OCI-M1 (cell line): Measurements from ENCODE around the gene DNAH2.
A peak's percentile ranks its signal among the peaks of the same experiment; 100 is the strongest.

Source experiments
- DNase-seq: peaks from one replicate; lab custom pipeline; 2025; lab: John Stamatoyannopoulos, UW

DNAH2 gene

DNA sequence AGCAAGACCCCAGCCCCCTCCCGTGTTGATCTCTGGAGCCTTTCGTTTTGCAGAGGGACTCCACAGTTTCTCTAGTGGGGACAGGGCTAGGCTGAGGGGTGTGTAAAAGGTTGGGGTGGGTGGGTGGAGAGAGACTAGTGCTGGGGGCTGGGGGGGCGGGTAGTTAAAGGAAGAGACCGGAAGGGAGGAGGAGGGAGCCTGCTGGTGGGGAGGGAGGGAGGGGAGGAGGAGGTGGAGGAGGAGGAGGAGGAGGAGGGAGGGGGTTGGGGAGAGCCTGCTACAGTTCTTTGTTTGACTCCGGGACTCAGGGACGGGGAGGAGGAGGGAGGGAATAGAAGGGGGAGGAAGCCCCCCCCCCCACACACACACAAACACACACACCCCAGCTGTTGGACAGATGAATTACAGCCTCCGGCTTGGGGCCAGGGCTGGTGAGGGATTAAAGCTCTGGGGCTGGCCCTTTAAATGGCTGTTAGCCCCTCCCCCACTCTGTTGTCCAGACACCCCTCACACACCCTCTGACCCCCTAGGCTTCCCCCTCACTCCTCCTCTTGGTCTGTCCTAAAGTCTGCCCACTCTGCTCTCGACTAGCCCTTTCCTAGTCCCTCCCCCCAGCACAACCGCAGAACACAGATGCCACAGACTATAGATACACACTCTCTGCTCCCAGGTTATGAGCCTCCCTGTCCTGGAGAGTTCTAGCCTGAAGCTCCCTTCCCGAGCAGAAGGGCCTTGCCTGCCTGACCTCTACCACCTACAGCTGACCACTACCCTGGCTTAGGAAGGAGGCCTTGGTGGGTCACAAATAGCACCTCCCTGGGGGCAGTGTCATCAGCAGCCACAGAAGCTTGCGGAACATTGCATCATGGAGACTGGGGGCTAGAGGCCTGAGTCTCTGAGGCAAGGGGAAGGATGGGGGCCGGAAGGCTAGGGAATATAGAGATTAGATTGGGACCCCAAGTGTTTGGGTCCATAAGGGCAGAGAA is 120.8 kb downstream of the DNAH2 start:
- peak; percentile 98 for DNase-seq

DNA sequence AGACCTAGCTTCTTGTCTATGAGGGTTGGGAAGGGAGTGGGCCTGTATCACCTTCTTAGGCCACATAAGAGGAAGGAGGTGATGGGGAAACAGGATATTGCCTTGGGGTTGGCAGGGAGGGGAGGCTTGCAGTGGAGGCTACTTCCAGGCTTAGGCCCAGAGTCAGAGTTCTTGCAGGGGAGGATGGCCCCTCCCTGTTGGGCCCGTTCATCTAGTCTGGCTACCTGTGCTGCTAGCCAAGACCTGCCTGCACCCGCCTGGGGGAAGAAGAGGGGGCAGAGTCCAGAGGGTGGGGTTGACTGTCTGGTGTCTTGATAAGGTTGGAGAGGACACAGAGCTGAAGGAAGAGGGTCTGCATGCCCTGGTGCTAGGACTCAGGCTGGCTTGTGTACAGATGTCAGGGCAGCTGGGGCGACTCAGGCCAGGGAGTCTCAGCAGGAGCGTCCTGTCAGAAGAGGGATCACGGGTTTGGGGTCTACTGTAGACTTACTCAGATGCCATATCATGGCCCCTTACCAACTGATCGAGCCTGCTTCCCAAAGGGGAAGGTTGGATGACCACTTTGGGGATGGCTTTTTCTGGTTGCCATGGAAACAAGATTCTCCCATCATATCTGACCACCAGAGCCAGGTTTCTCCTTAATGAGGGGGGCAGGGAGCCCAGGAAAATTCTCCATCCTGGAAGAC is 121.8 kb downstream of the DNAH2 start:
- peak; percentile 88 for DNase-seq

DNA sequence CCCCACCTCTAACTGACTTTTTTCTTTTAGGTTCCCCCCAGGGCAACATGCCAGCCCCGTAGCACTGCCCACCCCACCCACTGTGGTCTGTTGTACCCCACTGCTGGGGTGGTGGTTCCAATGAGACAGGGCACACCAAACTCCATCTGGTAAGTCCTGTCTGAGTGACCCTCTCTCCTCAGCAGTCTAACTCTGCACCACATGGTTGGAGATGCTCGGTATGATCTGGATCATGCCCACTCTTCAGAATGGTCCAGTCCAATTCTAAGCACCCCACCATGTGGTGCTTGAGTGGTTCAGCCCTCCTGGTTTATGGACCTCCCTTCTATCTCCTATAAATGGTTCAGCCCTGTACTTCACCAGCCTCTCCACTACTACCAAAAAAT is 122.3 kb downstream of the DNAH2 start:
- peak; percentile 91 for DNase-seq

DNA sequence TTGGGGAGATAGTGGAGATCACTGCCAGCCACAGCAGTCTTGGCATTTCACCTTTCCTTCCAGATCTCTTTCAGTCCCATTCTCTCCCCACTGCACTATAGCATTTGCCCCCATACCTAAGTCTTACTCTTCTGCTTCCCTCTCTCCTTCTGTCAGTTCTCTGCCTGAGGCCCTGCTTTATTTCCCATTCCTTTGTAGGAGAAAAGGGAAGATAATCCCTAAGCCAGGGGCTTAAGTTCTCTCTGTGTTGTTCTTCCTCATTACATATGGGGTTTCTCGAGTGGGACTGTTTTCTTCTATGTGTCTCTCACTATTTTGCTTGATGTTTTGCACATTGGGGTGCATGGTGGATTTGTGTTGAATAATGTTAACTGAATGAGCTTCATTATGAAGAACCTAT is 122.9 kb downstream of the DNAH2 start:
- DNase-seq, result no peak

DNA sequence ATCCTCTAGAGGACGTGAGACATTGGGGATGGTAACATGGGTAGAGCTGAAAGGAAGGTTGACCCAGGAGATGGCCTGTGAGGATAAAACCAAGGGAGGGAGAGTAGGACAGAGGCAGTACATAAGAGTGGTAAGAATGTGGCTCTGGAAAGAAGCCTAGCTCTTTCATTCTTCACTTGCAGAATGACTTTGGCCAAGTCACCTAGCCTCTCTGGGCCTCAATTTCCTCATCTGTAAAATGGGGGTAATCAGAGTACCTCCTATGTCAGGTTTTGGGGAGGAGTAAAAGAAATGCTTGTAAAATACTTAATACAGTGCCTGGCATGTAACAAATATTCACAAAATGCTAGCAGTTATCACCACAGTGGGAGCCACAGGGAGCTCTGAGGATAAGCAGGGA is 123.3 kb downstream of the DNAH2 start:
- no peak for DNase-seq

DNA sequence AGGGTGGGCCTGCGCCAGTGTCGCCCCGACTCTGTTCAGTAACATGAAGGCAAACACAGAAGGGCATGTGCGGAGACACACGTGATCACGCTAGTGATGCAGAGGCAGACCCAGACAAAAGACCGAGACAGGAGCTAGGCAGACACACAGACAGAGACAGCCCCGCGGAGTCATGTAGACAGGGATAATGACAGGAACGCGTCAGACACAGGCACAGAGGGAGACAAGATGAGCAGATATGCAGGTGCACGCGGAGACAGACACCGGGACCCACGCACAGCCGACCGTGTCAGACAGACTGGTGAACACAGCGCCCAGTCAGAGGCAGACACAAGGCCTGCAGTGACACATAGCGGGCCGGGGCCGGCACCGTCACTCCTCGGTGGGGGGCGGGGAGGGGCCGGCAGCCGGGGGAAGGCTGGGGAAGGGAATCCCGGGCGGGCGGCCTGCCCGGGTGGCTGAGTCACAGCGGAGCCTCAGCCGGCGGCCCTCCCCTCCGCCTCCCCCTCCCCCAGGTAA is 123.9 kb downstream of the DNAH2 start:
- DNase-seq, result peak; percentile 96

DNA sequence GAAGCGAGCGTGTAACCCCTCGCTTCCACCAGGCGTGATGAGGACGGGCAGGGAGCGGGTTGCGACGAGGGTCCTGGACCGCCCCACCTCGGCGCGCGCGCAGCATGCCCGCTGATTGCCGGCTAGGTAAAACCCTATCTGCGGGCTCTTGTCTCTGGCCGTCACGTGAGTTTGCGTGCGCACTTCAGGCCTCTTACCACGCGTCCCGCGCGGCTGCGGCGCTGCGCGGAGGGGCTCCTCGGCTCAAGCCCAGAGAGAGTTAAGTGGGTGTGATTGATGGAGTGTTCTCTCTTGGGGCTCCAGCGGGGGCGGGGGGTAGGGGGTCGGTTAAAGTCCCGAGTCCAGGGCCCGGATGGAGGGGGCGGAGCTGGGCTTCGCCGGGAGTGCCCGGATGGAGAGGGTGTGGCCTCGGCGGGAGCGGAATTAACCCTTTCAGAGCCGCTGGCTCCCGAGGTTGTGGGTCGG is 124.4 kb downstream of the DNAH2 start:
- peak; percentile 96 for DNase-seq

DNA sequence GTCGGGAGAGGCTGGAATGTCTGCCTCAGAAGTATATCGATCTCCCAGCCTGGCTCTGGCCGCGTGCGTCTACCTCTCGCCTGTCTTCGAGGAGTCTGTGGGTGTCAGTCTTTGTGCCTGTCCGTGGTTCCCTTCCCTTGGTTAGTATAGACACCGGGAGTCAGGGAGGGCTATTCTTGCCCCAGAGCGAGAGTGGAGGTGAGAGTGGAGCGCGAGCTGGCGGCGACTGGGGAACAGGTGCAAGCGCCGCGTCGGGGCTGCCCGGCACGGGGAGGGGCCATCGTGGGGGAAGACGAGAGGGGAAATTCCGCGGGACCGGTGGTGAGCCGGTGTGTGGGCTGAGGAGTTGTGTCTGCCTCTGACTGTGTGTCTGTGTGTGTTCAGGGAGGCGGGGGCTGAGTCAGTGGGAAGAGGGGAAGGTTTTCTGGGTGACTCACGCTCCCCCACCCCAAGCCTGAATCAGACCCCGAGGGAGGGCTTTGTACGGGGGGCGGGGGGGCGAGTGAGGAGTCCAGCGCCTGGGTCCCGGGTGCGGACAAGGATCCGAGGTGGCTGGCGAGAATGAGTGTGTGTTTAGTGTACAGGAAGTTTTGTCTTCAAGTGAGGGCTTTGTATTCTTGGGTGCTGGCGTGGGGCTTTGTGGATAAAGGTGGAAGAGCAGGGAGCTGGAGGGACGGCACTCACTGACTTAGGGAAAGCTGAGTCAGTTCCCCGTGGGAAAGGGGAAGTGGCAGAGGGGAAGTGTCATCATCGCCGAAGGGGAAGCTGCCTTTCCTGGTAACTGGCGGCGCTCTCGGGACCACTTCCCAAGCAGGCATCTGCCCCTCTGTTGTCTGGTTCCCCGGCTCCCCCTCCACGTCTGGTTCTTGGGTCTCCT is 125.1 kb downstream of the DNAH2 start:
- DNase-seq, result peak; percentile 92

DNA sequence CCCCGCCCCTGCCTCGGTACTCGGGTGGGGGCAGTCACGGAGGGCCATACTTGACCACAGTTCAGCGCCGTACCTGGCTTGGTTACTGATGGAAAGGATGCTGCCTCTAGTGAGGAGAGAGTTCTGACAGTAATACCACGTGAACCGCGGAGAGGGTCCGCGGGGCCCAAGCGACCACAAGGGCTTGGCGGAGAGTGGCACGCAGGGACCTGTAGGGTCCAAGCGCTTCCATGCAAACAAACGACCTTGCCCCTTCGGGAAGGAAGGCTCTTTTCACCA is 125.7 kb downstream of the DNAH2 start:
- DNase-seq, result no peak

DNA sequence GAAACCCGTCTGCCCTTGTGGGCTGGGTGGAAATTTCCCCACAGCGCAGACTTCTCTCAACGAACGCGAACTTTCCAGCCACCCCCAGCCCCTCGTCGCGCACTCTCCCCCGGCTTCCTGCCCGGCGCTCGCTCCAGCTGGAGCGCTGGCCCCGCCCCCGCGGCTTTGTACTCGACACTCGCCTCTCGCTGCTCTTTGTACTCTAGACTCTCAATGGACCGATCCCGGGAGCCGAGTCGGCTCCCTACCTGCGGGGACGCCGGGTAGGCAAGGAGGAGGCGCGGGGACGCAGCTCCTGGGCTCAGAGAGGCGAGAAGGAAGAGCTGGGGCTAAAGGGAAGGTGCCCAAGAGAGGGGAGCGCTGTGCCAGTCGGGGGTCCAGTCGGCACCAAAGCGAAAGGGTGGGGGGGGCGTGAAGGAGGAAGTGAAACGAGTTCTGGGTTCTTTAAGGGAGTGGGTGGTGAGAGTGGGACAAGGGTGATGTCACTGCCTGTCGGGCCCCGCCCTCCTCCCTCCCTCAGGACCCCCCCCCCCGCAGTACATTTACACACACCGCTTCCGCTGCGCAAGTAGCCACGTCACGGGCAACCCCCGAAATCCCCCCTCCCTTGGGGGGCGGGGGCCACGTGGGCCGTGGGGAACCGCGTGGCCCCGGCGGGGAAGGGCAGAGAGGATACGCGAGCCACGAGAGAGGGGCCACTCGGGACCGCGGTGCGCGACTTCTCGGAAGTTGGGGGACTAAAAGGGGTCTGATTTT is 126.2 kb downstream of the DNAH2 start:
- peak; percentile 91 for DNase-seq

DNA sequence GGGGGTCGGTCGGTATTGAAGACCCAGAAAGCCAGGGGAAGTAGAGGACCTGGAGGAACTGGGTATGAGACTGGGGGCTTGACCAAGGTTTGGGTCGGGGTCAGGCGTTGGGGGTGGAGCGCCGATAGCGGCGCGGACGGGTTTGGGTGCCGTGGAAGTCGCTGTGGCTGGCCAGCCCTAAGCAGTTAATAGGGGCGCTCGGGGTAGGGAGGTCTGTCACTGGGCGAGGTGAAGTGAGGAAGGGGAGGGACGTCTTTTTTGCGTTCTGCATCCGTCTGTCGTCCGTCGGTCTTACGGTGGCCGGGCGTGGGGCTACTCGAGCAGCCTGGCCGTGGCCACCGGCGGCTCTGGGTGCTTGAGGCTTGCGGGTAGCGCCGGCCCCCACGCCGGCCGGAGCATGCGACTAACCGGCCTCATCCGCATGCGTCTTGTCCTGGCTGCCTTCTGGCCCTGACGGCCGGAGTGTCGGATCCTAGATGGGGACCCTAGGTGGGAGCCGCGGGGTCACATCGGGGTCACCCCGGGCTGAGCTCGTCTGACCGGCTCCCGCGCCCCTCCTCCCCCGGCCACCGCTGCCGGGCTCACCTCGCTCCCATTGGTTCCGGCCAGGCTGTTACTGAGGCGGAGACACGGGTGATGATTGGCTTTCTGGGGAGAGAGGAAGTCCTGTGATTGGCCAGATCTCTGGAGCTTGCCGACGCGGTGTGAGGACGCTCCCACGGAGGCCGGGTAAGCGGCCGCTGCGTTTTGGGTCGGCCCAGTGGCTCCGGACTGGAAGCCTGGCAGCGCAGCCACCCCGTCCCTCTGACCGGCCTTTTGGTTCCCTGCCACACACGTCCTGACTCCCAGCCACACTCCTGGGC is 127.0 kb downstream of the DNAH2 start:
- peak; percentile 96 for DNase-seq

DNA sequence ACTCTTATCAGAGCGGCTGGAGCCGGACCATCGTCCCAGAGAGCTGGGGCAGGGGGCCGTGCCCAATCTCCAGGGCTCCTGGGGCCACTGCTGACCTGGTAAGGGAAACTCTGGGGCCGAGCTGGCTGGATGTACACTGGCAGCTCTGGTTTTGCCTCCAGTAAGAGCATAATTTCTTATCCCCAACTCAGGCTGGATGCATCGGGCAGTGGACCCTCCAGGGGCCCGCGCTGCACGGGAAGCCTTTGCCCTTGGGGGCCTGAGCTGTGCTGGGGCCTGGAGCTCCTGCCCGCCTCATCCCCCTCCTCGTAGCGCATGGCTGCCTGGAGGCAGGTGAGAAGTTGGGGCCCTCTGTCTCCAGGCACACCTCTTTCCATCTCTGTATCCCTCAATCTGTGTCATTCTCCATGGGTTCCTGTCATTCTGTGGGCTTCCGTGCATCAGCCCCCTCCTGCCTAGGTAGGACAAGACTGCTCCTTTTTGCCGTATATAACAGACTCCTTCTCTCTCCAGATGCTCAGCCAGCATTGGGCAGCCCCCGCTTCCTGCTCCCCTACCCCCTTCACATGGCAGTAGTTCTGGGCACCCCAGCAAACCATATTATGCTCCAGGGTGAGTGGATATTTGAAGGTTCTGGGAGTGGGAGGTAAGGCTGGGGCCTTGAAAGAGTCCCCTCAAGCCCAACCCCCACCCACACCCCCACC is 128.0 kb downstream of the DNAH2 start:
- DNase-seq, result no peak

DNA sequence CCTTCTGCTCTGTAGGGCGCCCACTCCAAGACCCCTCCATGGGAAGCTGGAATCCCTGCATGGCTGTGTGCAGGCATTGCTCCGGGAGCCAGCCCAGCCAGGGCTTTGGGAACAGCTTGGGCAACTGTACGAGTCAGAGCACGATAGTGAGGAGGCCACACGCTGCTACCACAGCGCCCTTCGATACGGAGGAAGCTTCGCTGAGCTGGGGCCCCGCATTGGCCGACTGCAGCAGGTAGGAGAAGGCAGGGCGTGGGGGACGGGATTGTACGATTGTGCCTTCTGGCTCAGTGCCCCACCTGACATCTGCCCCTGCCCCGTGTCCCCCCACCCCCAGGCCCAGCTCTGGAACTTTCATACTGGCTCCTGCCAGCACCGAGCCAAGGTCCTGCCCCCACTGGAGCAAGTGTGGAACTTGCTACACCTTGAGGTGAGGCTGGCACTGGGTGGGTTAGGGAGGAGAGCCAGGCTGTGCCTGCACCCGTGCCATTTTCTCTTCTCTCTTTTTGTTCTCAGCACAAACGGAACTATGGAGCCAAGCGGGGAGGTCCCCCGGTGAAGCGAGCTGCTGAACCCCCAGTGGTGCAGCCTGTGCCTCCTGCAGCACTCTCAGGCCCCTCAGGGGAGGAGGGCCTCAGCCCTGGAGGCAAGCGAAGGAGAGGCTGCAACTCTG is 128.7 kb downstream of the DNAH2 start:
- DNase-seq, result no peak

DNA sequence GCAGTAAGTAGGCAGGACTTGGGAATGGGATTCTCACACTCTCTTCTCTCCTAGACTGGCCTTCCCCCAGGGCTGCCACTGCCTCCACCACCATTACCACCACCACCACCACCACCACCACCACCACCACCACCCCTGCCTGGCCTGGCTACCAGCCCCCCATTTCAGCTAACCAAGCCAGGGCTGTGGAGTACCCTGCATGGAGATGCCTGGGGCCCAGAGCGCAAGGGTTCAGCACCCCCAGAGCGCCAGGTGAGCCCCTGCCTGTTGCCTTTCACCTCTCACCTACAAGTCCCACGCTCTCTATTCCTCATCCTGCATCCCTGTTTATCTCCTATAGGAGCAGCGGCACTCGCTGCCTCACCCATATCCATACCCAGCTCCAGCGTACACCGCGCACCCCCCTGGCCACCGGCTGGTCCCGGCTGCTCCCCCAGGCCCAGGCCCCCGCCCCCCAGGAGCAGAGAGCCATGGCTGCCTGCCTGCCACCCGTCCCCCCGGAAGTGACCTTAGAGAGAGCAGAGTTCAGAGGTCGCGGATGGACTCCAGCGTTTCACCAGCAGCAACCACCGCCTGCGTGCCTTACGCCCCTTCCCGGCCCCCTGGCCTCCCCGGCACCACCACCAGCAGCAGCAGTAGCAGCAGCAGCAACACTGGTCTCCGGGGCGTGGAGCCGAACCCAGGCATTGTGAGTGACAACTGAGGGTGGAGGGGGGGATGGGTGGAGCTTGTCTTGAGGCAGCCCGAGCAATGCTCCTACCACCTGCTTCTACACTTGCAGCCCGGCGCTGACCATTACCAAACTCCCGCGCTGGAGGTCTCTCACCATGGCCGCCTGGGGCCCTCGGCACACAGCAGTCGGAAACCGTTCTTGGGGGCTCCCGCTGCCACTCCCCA is 129.5 kb downstream of the DNAH2 start:
- DNase-seq, result no peak

DNA sequence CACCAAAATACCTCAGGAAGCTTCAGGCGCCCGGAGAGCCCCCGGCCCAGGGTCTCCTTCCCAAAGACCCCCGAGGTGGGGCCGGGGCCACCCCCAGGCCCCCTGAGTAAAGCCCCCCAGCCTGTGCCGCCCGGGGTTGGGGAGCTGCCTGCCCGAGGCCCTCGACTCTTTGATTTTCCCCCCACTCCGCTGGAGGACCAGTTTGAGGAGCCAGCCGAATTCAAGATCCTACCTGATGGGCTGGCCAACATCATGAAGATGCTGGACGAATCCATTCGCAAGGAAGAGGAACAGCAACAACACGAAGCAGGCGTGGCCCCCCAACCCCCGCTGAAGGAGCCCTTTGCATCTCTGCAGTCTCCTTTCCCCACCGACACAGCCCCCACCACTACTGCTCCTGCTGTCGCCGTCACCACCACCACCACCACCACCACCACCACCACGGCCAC is 130.6 kb downstream of the DNAH2 start:
- no peak for DNase-seq

DNA sequence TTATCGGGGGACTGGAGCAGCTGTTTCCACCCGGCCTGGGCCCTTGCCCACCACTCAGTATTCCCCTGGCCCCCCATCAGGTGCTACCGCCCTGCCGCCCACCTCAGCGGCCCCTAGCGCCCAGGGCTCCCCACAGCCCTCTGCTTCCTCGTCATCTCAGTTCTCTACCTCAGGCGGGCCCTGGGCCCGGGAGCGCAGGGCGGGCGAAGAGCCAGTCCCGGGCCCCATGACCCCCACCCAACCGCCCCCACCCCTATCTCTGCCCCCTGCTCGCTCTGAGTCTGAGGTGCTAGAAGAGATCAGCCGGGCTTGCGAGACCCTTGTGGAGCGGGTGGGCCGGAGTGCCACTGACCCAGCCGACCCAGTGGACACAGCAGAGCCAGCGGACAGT is 131.2 kb downstream of the DNAH2 start:
- DNase-seq, result no peak

DNA sequence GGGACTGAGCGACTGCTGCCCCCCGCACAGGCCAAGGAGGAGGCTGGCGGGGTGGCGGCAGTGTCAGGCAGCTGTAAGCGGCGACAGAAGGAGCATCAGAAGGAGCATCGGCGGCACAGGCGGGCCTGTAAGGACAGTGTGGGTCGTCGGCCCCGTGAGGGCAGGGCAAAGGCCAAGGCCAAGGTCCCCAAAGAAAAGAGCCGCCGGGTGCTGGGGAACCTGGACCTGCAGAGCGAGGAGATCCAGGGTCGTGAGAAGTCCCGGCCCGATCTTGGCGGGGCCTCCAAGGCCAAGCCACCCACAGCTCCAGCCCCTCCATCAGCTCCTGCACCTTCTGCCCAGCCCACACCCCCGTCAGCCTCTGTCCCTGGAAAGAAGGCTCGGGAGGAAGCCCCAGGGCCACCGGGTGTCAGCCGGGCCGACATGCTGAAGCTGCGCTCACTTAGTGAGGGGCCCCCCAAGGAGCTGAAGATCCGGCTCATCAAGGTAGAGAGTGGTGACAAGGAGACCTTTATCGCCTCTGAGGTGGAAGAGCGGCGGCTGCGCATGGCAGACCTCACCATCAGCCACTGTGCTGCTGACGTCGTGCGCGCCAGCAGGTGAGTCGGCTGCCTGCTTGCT is 131.7 kb downstream of the DNAH2 start:
- no peak for DNase-seq
